Gastrocnemius medialis (tissue), 4 donors: ENCODE data around the gene FCGBP. TPM values are rescaled to one million over a fixed set of nuclear protein-coding genes. Genes with fewer than 3 reads are reported as not detected.

Experiments
- ATAC-seq, 2 donors: fragments of 150-250 bp; one replicate each; pipeline ENCODE4 v1.9.1; 2016
- DNase-seq, 2 donors: peaks; one replicate each; pipeline ENCODE4 v3.0.0-alpha.2; 2019
- H3K27ac ChIP-seq, 4 donors: fragments of 200-600 bp; sonication (generic); 1 replicate in 1 of 4; 2 replicates in 3 of 4; pipeline ENCODE4 v1.5.1; 2016 to 2018; ENCODE audit warnings: mild to moderate bottlenecking in 2 of 4, moderate library complexity in 1 of 4
- H3K27me3 ChIP-seq, 3 donors: fragments of 200-600 bp; sonication (generic) in 2 of 3; 1 replicate in 1 of 3; 2 replicates in 2 of 3; pipeline versions ENCODE4 v1.5.1 to v1.6.0; 2016 to 2019; ENCODE audit warnings: mild to moderate bottlenecking in 1 of 3, moderate library complexity in 1 of 3
- H3K36me3 ChIP-seq, 2 donors: fragments of 200-600 bp; sonication (generic) in 1 of 2; one replicate each; pipeline ENCODE4 v1.5.1; 2017 to 2018
- H3K4me1 ChIP-seq, 2 donors: fragments of 200-600 bp; sonication (generic) in 1 of 2; one replicate each; pipeline ENCODE4 v1.5.1; 2016 to 2017; ENCODE audit warnings: mild to moderate bottlenecking in 2 of 2
- H3K4me3 ChIP-seq, 4 donors: fragments of 200-600 bp; sonication (generic) in 3 of 4; 1 replicate in 1 of 4; 2 replicates in 3 of 4; pipeline ENCODE4 v1.5.1; 2016 to 2019; ENCODE audit warnings: mild to moderate bottlenecking in 2 of 4
- H3K9me3 ChIP-seq, 3 donors: fragments of 200-600 bp; sonication (generic) in 2 of 3; 1 replicate in 1 of 3; 2 replicates in 2 of 3; pipeline ENCODE4 v1.5.1; 2016 to 2019
- POLR2A ChIP-seq, 2 donors: fragments of 450-650 bp; IDR thresholded peaks; one replicate each; pipeline ENCODE4 v1.6.1; 2017; ENCODE audit warnings: antibody characterized with exemption in 2 of 2, mild to moderate bottlenecking in 2 of 2, moderate library complexity in 2 of 2
- in situ Hi-C, 4 donors: fragments of 200-750 bp; cut with MboI; loops; one replicate each; pipeline versions ENCODE4 v1.15.0 to v1.8.0; 2017; ENCODE audit warnings: low sequenced_read_pairs in 4 of 4
- intact Hi-C: fragments of 100-400 bp; cut with DNase I; formaldehyde crosslinking; loops from one replicate; pipeline ENCODE4 v1.15.1; 2023; ENCODE audit warnings: low total_unique reads
- total RNA-seq, 4 donors: library from RNA; depleted of rRNA; stranded (reverse); fragments of >200 nt; gene quantifications; one replicate each; pipeline versions ENCODE4 v1.1.0 to v1.2.3, GENCODE V29; 2016
- TF ChIP-seq, protein P1 (sequence below), 5 experiments: fragments of 450-650 bp in 3 of 5; fragments of 200-600 bp in 2 of 5; sonication (generic) in 2 of 5; IDR thresholded peaks in 4 of 5; conservative IDR thresholded peaks in 1 of 5; 1 replicate in 4 of 5; 2 replicates in 1 of 5; pipeline ENCODE4 v1.5.1; 2016 to 2019; ENCODE audit warnings: antibody characterized with exemption in 5 of 5, mild to moderate bottlenecking in 3 of 5, moderate library complexity in 3 of 5

Gene FCGBP
- total RNA-seq, 4 donors from 2014 or later, result 2.2 to 11.2 (median 7.2) TPM

- no peak for ATAC-seq
- in situ Hi-C loops (no loop called here), intact Hi-C loops (no loop called here)
- no peaks in the 10 kb centered on the region for H3K4me1 ChIP-seq
- H3K9me3 ChIP-seq, result no peaks in the 10 kb centered on the region
- H3K27me3 ChIP-seq, result no peaks in the 10 kb centered on the region
- no peak overlapping the region for H3K4me3 ChIP-seq
- TF ChIP-seq, protein P1, sequence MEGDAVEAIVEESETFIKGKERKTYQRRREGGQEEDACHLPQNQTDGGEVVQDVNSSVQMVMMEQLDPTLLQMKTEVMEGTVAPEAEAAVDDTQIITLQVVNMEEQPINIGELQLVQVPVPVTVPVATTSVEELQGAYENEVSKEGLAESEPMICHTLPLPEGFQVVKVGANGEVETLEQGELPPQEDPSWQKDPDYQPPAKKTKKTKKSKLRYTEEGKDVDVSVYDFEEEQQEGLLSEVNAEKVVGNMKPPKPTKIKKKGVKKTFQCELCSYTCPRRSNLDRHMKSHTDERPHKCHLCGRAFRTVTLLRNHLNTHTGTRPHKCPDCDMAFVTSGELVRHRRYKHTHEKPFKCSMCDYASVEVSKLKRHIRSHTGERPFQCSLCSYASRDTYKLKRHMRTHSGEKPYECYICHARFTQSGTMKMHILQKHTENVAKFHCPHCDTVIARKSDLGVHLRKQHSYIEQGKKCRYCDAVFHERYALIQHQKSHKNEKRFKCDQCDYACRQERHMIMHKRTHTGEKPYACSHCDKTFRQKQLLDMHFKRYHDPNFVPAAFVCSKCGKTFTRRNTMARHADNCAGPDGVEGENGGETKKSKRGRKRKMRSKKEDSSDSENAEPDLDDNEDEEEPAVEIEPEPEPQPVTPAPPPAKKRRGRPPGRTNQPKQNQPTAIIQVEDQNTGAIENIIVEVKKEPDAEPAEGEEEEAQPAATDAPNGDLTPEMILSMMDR (IDR thresholded peaks at IDR 0.05 in 4 of 5, conservative IDR thresholded peaks at IDR 0.05 in 1 of 5), result no peak
- no peak for TF ChIP-seq POLR2A (IDR thresholded peaks at IDR 0.05)
- DNase-seq, result no peak
- H3K27ac ChIP-seq, result no peak overlapping the region
- no peaks in the 10 kb centered on the region for H3K36me3 ChIP-seq
Measured at GRCh38 chr19:39939556-39939955, 5.1 kb upstream of the FCGBP start.

- in situ Hi-C loops, result no loop called here
- Histone ChIP-seq H3K4me1 (no peaks in the 10 kb centered on the region), H3K9me3 (no peaks in the 10 kb centered on the region), H3K36me3 (no peaks in the 10 kb centered on the region), H3K27me3 (no peaks in the 10 kb centered on the region), H3K4me3 (no peak overlapping the region), H3K27ac (no peak overlapping the region)
- ATAC-seq (no peak), DNase-seq (no peak)
- intact Hi-C loops, result no loop called here
- no peak for TF ChIP-seq POLR2A (IDR thresholded peaks at IDR 0.05)
- TF ChIP-seq, protein P1 (IDR thresholded peaks at IDR 0.05 in 4 of 5, conservative IDR thresholded peaks at IDR 0.05 in 1 of 5), result no peak
Measured at GRCh38 chr19:39937787-39938186, 3.4 kb upstream of the FCGBP start.

DNA sequence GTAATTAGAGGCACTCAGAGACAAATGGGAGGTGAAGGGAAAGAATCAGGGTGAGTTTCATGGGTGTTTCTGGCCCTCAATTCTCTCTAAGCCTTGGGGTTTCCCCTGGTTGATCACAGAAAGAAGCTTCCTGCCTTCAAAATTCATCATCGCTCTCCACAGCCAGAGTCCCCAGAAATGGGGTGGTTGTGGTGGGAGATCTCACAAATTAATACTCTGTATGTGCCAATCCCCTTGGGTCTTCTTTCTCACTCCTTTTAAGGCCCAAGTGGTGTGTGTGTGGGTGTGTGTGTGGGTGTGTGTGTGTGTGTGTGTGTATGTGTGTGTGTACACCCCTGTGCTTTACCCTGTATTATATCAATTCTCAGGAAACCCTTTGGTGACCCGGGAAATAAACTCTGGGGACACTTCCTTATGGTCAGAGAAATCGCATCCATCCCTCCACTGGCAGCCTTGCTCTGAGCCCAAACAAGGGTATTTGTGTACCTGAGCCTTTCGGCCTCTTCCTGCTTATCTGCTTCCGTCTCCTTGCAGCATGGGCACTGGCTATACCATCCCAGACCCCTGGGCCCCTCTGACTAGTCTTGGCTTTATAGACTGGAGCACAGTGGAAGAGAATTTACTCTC, 2.8 kb upstream of the FCGBP start:
- intact Hi-C loops (no loop called here), in situ Hi-C loops (no loop called here)
- TF ChIP-seq, protein P1 (IDR thresholded peaks at IDR 0.05 in 4 of 5, conservative IDR thresholded peaks at IDR 0.05 in 1 of 5), result no peak
- no peak for TF ChIP-seq POLR2A (IDR thresholded peaks at IDR 0.05)
- Histone ChIP-seq H3K4me3 (no peak overlapping the region), H3K27me3 (no peaks in the 10 kb centered on the region), H3K27ac (no peak overlapping the region), H3K36me3 (no peaks in the 10 kb centered on the region), H3K4me1 (no peaks in the 10 kb centered on the region), H3K9me3 (no peaks in the 10 kb centered on the region)
- DNase-seq (no peak), ATAC-seq (no peak)

DNA sequence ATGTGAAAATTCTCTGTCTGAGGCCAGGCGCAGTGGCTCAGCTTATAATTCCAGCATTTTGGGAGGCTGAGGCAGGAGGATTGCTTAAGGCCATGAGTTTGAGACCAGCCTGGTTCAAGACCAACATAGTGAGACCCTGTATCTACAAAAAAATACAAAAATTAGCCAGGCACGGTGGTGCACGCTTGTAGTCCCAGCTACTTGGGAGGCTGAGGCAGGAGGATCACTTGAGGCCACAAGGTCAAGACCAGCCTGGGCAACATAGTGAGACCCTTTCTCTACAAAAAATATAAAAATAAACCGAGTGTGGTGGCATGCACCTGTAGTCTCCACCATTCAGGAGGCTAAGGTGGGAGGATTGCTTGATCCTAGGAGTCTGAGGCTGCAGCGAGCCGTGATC, 2.2 kb upstream of the FCGBP start:
- Histone ChIP-seq H3K4me1 (no peaks in the 10 kb centered on the region), H3K27ac (no peak overlapping the region), H3K4me3 (no peak overlapping the region), H3K36me3 (no peaks in the 10 kb centered on the region), H3K27me3 (no peaks in the 10 kb centered on the region), H3K9me3 (no peaks in the 10 kb centered on the region)
- DNase-seq, result no peak
- in situ Hi-C loops (no loop called here), intact Hi-C loops (no loop called here)
- no peak for ATAC-seq
- TF ChIP-seq, protein P1 (IDR thresholded peaks at IDR 0.05 in 4 of 5, conservative IDR thresholded peaks at IDR 0.05 in 1 of 5), result no peak
- no peak for TF ChIP-seq POLR2A (IDR thresholded peaks at IDR 0.05)

- intact Hi-C loops, result no loop called here
- Histone ChIP-seq H3K27me3 (no peaks in the 10 kb centered on the region), H3K4me3 (no peak overlapping the region), H3K4me1 (no peaks in the 10 kb centered on the region), H3K27ac (no peak overlapping the region), H3K9me3 (no peaks in the 10 kb centered on the region), H3K36me3 (no peaks in the 10 kb centered on the region)
- in situ Hi-C loops, result no loop called here
- TF ChIP-seq POLR2A (IDR thresholded peaks at IDR 0.05), result no peak
- TF ChIP-seq, protein P1 (IDR thresholded peaks at IDR 0.05 in 4 of 5, conservative IDR thresholded peaks at IDR 0.05 in 1 of 5), result no peak
- DNase-seq, result no peak
- ATAC-seq, result no peak
Measured at GRCh38 chr19:39936020-39936419, 1.6 kb upstream of the FCGBP start.
